Measurements from ENCODE around the gene SH3TC1.

The SH3TC1 gene

GRCh38 chr4:8185930-8186329 is 13.2 kb upstream of the SH3TC1 start:
- peaks cover 0 to 38% (median 24%) of the 10 kb centered on the region in 4 donors for H3K4me1 ChIP-seq
- no peaks in the 10 kb centered on the region for H3K36me3 ChIP-seq
- DNase-seq: no peak
- peaks cover 0 to 25% of the 10 kb centered on the region in 2 donors for H3K27me3 ChIP-seq
- TF ChIP-seq CTCF (IDR thresholded peaks at IDR 0.05): no peak
- no peak overlapping the region for H3K27ac ChIP-seq
- no peak overlapping the region for H3K4me3 ChIP-seq
- intact Hi-C loops (cut with DNase I; ENCODE audit: low total_unique reads): no loop called here
- H3K9me3 ChIP-seq: no peaks in the 10 kb centered on the region

- Histone ChIP-seq H3K36me3 (no peaks in the 10 kb centered on the region), H3K27me3 (peaks cover 0 to 8% of the 10 kb centered on the region in 2 donors), H3K4me1 (peaks cover 0 to 42% (median 26%) of the 10 kb centered on the region in 4 donors), H3K4me3 (no peak overlapping the region), H3K27ac (no peak overlapping the region), H3K9me3 (no peaks in the 10 kb centered on the region)
- DNase-seq: no peak
- intact Hi-C loops (cut with DNase I; ENCODE audit: low total_unique reads): no loop called here
- TF ChIP-seq CTCF (IDR thresholded peaks at IDR 0.05): no peak
These were observed 11.0 kb upstream of the SH3TC1 start for GRCh38 chr4:8188085-8188484.

- Histone ChIP-seq H3K4me1 (peaks cover 0 to 35% (median 23%) of the 10 kb centered on the region in 4 donors), H3K36me3 (no peaks in the 10 kb centered on the region), H3K9me3 (no peaks in the 10 kb centered on the region), H3K27me3 (peaks cover 0 to 12% of the 10 kb centered on the region in 2 donors), H3K4me3 (no peak overlapping the region), H3K27ac (peak overlapping the region; percentile 3 to 68)
- peak; percentile 45 to 81 for DNase-seq
- intact Hi-C loops (cut with DNase I; ENCODE audit: low total_unique reads): no loop called here
- TF ChIP-seq CTCF (IDR thresholded peaks at IDR 0.05): no peak
These were observed 10.1 kb upstream of the SH3TC1 start for GRCh38 chr4:8188743-8189550.

- H3K27me3 ChIP-seq: peaks cover 0 to 9% of the 10 kb centered on the region in 2 donors
- no peaks in the 10 kb centered on the region for H3K9me3 ChIP-seq
- no peak overlapping the region for H3K4me3 ChIP-seq
- TF ChIP-seq CTCF (IDR thresholded peaks at IDR 0.05): no peak
- H3K27ac ChIP-seq: peak overlapping the region; percentile 3 to 68
- H3K36me3 ChIP-seq: no peaks in the 10 kb centered on the region
- intact Hi-C loops (cut with DNase I; ENCODE audit: low total_unique reads): no loop called here
- peaks cover 0 to 35% (median 25%) of the 10 kb centered on the region in 4 donors for H3K4me1 ChIP-seq
- no peak for DNase-seq
These were observed 9.3 kb upstream of the SH3TC1 start for GRCh38 chr4:8189551-8190466.

- Histone ChIP-seq H3K36me3 (no peaks in the 10 kb centered on the region), H3K27me3 (peaks cover 0 to 9% of the 10 kb centered on the region in 2 donors), H3K27ac (peak overlapping the region; percentile 63 to 68), H3K9me3 (no peaks in the 10 kb centered on the region), H3K4me1 (peaks cover 0 to 35% (median 25%) of the 10 kb centered on the region in 4 donors), H3K4me3 (no peak overlapping the region)
- no peak for TF ChIP-seq CTCF (IDR thresholded peaks at IDR 0.05)
- peak; percentile 80 to 88 for DNase-seq
- intact Hi-C loops (cut with DNase I; ENCODE audit: low total_unique reads): no loop called here
These were observed 7.8 kb upstream of the SH3TC1 start for GRCh38 chr4:8191136-8191747.

Data from tibial artery (tissue), 4 donors.